HCT116 (cell line): ENCODE data around the gene SNX9. TPM values are rescaled to one million over a fixed set of nuclear protein-coding genes. Genes with fewer than 3 reads are reported as not detected.

Experiments
- ATAC-seq: fragments of 200-7000 bp; cut with Tn5 transposase; 2 replicates; pipeline ENCODE4 v1.9.1; 2020; ENCODE audit warnings: mild to moderate bottlenecking, moderate library complexity
- BruUV-seq: library from RNA; stranded (reverse); fragments of 400-500 nt; replicated peaks from 2 replicates; lab custom pipeline; 2021; lab: Mats Ljungman, UMichigan
- CTCF ChIA-PET: fragments of 300-600 bp; sonication (Branson Sonifier 250); formaldehyde crosslinking; loops from one replicate; lab custom pipeline; 2021; ENCODE audit warnings: antibody characterized with exemption; lab: Charles Lee
- POLR2A ChIA-PET: fragments of 300-600, 350-600 bp; sonication (Branson Sonifier 250); formaldehyde crosslinking; loops from one replicate; lab custom pipeline; 2021; ENCODE audit warnings: antibody characterized with exemption; lab: Charles Lee
- RAD21 ChIA-PET, 2 experiments: fragments of 300-600 bp; sonication (Branson Sonifier 250); formaldehyde crosslinking; loops; one replicate each; lab custom pipeline; 2023; ENCODE audit warnings: low total read pairs in 2 of 2; ENCODE audit not compliant: uncharacterized antibody in 2 of 2, unreplicated experiment in 2 of 2, low non-redundant PET in 1 of 2; lab: Charles Lee
- DNase-seq: peaks from one replicate; pipeline ENCODE4 v3.0.0-alpha.2; 2010; ENCODE audit warnings: low read depth, low spot score
- H2AFZ ChIP-seq: fragments of 200-600 bp; shearing (Covaris generic), sonication (generic); 2 replicates; pipeline ENCODE4 v1.6.1; 2017; ENCODE audit warnings: low read depth, mixed run types, mixed read lengths, antibody characterized with exemption, low read length; ENCODE audit not compliant: poor library complexity, severe bottlenecking
- H3K27ac ChIP-seq: 2 replicates; pipeline ENCODE4 v1.5.1; 2012; ENCODE audit warnings: low read depth, low read length
- H3K27me3 ChIP-seq: fragments of 200-600 bp; sonication (generic); 2 replicates; pipeline ENCODE4 v1.6.1; 2016; ENCODE audit warnings: mixed run types, low read length, mixed read lengths; ENCODE audit not compliant: insufficient read depth
- H3K36me3 ChIP-seq, 2 experiments: fragments of 200-500 bp in 1 of 2; fragments of 200-600 bp in 1 of 2; sonication (Bioruptor generic) in 1 of 2; sonication (generic) in 1 of 2; 2 replicates each; pipeline versions ENCODE4 v1.5.1 to v1.6.1; 2014 to 2016; ENCODE audit warnings: low read length in 2 of 2, inconsistent platforms in 1 of 2, mixed read lengths in 1 of 2, mixed run types in 1 of 2; ENCODE audit not compliant: insufficient read depth in 2 of 2, control insufficient read depth in 1 of 2
- H3K4me1 ChIP-seq, 2 experiments: fragments of 200-600 bp in 1 of 2; sonication (generic) in 1 of 2; 2 replicates each; pipeline versions ENCODE4 v1.5.1 to v1.6.1; 2012 to 2017; ENCODE audit warnings: low read length in 2 of 2, inconsistent platforms in 1 of 2, mild to moderate bottlenecking in 1 of 2, mixed read lengths in 1 of 2, mixed run types in 1 of 2, moderate library complexity in 1 of 2; ENCODE audit not compliant: insufficient read depth in 2 of 2, control insufficient read depth in 1 of 2
- H3K4me2 ChIP-seq: fragments of 200-600 bp; sonication (generic); 2 replicates; pipeline ENCODE4 v1.6.1; 2017; ENCODE audit warnings: mixed run types, low read length, mixed read lengths
- H3K4me3 ChIP-seq, 2 experiments: fragments of 200-600 bp in 1 of 2; sonication (generic) in 1 of 2; replicated peaks in 1 of 2; 2 replicates each; pipeline ENCODE4 v1.5.1; 2011 to 2016; ENCODE audit warnings: low read length in 2 of 2, control low read depth in 1 of 2, low read depth in 1 of 2, mild to moderate bottlenecking in 1 of 2, mixed read lengths in 1 of 2, mixed run types in 1 of 2
- H3K79me2 ChIP-seq: fragments of 200-600 bp; sonication (generic); 2 replicates; pipeline ENCODE4 v1.6.1; 2017; ENCODE audit warnings: mild to moderate bottlenecking, mixed run types, low read length, moderate library complexity, mixed read lengths; ENCODE audit not compliant: insufficient read depth
- H3K9ac ChIP-seq: fragments of 200-600 bp; sonication (generic); 2 replicates; pipeline ENCODE4 v1.6.1; 2016; ENCODE audit warnings: low read length, mixed read lengths
- H3K9me2 ChIP-seq: fragments of 200-600 bp; sonication (generic), shearing (Covaris generic); 2 replicates; pipeline ENCODE4 v1.6.1; 2017; ENCODE audit warnings: mixed run types, mild to moderate bottlenecking, moderate library complexity; ENCODE audit not compliant: insufficient read depth
- H3K9me3 ChIP-seq, 2 experiments: fragments of 200-500 bp in 1 of 2; fragments of 200-600 bp in 1 of 2; sonication (Bioruptor generic) in 1 of 2; sonication (generic) in 1 of 2; 2 replicates each; pipeline ENCODE4 v1.6.1; 2014 to 2017; ENCODE audit warnings: low read length in 2 of 2, mixed read lengths in 2 of 2, inconsistent platforms in 1 of 2, low read depth in 1 of 2, mild to moderate bottlenecking in 1 of 2, mixed run types in 1 of 2, moderate library complexity in 1 of 2; ENCODE audit not compliant: control insufficient read depth in 1 of 2, insufficient read depth in 1 of 2
- H4K20me1 ChIP-seq: fragments of 200-600 bp; sonication (generic), shearing (Covaris generic); 2 replicates; pipeline ENCODE4 v1.6.1; 2017; ENCODE audit warnings: mixed run types, mild to moderate bottlenecking, moderate library complexity; ENCODE audit not compliant: insufficient read depth
- CBX3 ChIP-seq: IDR thresholded peaks from 2 replicates; pipeline ENCODE4 v1.6.1; 2012; ENCODE audit warnings: low read depth
- FOSL1 ChIP-seq: IDR thresholded peaks from 2 replicates; pipeline ENCODE4 v1.6.1; 2012; ENCODE audit warnings: low read depth
- POLR2A ChIP-seq: IDR thresholded peaks from 2 replicates; pipeline ENCODE4 v1.7.0; 2011; ENCODE audit warnings: borderline replicate concordance; ENCODE audit not compliant: insufficient read depth, insufficient read length; ENCODE audit errors: extremely low read depth
- POLR2AphosphoS5 ChIP-seq: IDR thresholded peaks from 2 replicates; pipeline ENCODE4 v1.6.1; 2011; ENCODE audit warnings: mild to moderate bottlenecking, low read depth, low read length, moderate library complexity
- REST ChIP-seq: IDR thresholded peaks from 2 replicates; pipeline ENCODE4 v1.6.1; 2012; ENCODE audit warnings: low read depth
- SIN3A ChIP-seq: IDR thresholded peaks from 2 replicates; pipeline ENCODE4 v1.6.1; 2012; ENCODE audit warnings: low read depth
- SP1 ChIP-seq: IDR thresholded peaks from 2 replicates; pipeline ENCODE4 v1.6.1; 2012; ENCODE audit warnings: low read depth
- TCF7L2 ChIP-seq: IDR thresholded peaks from 2 replicates; pipeline ENCODE4 v1.7.0; 2011; ENCODE audit warnings: borderline replicate concordance, inconsistent platforms; ENCODE audit not compliant: insufficient read depth, insufficient read length; ENCODE audit errors: extremely low read depth
- ZBTB33 ChIP-seq: IDR thresholded peaks from 2 replicates; pipeline ENCODE4 v1.6.1; 2011; ENCODE audit warnings: mild to moderate bottlenecking, low read length, moderate library complexity; ENCODE audit not compliant: insufficient replicate concordance; ENCODE audit errors: extremely low read depth
- ZFX ChIP-seq: fragments of 450-650 bp; IDR thresholded peaks from 2 replicates; pipeline ENCODE4 v1.6.1; 2017
- ZNF274 ChIP-seq: fragments of 200-500 bp; sonication (Bioruptor generic); IDR thresholded peaks from 2 replicates; pipeline ENCODE4 v1.6.1; 2014; ENCODE audit warnings: mild to moderate bottlenecking, low read depth, low read length, inconsistent platforms
- intact Hi-C: fragments of 100-400 bp; cut with micrococcal nuclease; formaldehyde crosslinking; loops from 2 replicates; pipeline ENCODE4 v1.10.0; 2022
- total RNA-seq: library from RNA; stranded (reverse); gene quantifications from one replicate; pipeline ENCODE4 v1.2.1, GENCODE V29; 2021; ENCODE audit not compliant: unreplicated experiment

Gene SNX9
- total RNA-seq, 1 experiment from 2014 or later, result 42.5 TPM

DNA sequence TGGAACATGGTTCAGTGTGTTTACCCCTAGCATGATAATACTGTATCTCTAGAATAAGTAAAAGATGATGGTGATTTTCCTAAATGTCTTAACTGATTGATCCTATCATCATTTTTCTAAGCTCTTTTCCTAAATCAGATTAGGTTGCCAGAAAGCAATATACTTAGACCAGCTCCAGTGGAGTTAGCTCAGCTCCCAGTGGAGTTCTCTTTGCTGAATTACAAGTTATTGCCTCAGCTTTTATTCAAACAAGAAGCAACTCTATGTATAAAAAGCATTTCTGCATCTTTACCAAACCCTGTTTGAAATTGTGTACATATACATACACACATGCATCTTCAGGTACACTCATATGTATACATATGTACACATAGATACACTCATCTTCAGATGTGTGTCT is 44.9 kb downstream of the SNX9 start:
- TF ChIP-seq ZFX, result no peak
- TF ChIP-seq REST, result no peak
- no peak for TF ChIP-seq ZNF274
- no peak for TF ChIP-seq SIN3A
- no peak for TF ChIP-seq SP1
- no peak for TF ChIP-seq CBX3
- no peak for TF ChIP-seq ZBTB33
- TF ChIP-seq POLR2A, result no peak
- TF ChIP-seq TCF7L2, result no peak
- no peak for TF ChIP-seq POLR2AphosphoS5
- TF ChIP-seq FOSL1, result no peak
- TF ChIP-seq, all 23 proteins: peak for 0
- Histone ChIP-seq H3K79me2 (peaks cover 49% of the 10 kb centered on the region), H3K4me1 (peaks cover 4 to 13% of the 10 kb centered on the region in 2 experiments; a peak in 3 of 4 replicates), H3K9ac (no peak overlapping the region), H3K4me3 (no peak overlapping the region), H3K36me3 (0 out of 4 replicates have a peak, but pooled peaks cover 2 to 3% of the 10 kb centered on the region in 2 experiments), H3K4me2 (no peak overlapping the region), H2AFZ (no peak overlapping the region), H4K20me1 (no peaks in the 10 kb centered on the region), H3K27ac (no peak overlapping the region), H3K27me3 (no peaks in the 10 kb centered on the region), H3K9me3 (no peaks in the 10 kb centered on the region), H3K9me2 (no peaks in the 10 kb centered on the region)
- ChIA-PET RAD21 (no interaction called here), POLR2A (interaction anchor here (1.3 kb wide), 1 partner anchor 104 kb away, joined by 5 read pairs; no protein-coding TSS in a partner anchor), CTCF (interaction anchor here (1.4 kb wide), 1 partner anchor 9 kb away, joined by 3 read pairs; no protein-coding TSS in a partner anchor)
- no peak for DNase-seq
- intact Hi-C loops, result no loop called here
- ATAC-seq, result no peak
- no TSS peak for BruUV-seq
